GM10248 (cell line): ENCODE results near the gene MRPL55.

Source experiments
- CTCF ChIA-PET: fragments of 300-600 bp; sonication (Branson Sonifier 250); formaldehyde crosslinking; extraction: SDS; loops from one replicate; lab custom pipeline; 2021; ENCODE audit warnings: antibody characterized with exemption; lab: Yijun Ruan, JAX
- POLR2A ChIA-PET: fragments of 350-650 bp; sonication (Branson Sonifier 250); formaldehyde crosslinking; extraction: SDS; loops from one replicate; lab custom pipeline; 2020; ENCODE audit warnings: antibody characterized with exemption; lab: Yijun Ruan, JAX
- DNase-seq: peaks from one replicate; pipeline ENCODE4 v3.0.0; 2012; ENCODE audit errors: extremely low spot score
- TF ChIP-seq, protein P1 (sequence below): IDR thresholded peaks from 2 replicates; pipeline ENCODE4 v1.5.1; 2012; ENCODE audit warnings: mild to moderate bottlenecking, low read depth; ENCODE audit errors: extremely low read depth, missing control alignments, control extremely low read depth

Gene MRPL55

DNA sequence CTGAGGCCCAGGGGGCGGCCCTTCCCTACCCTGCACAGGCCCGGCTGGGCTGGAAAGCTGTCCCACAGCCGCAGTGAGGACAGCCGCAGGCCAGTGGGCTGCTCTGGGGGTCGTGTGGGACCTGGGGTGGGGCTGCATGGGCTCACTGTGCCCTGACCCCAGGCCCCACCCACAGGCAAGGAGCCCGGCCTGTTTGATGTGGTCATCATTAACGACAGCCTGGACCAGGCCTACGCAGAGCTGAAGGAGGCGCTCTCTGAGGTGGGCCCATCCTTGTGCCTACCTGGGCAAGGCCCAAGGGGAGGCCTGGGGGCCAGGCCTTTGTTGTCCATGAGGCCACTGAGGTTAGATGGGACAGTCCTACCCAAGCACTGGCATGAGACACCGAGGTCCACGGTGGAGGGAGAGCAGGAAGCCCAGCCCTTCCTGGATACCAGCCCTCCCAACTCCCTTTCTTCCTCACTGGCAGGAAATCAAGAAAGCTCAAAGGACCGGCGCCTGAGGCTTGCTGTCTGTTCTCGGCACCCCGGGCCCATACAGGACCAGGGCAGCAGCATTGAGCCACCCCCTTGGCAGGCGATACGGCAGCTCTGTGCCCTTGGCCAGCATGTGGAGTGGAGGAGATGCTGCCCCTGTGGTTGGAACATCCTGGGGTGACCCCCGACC is 39.2 kb upstream of the MRPL55 start:
- POLR2A ChIA-PET, result no interaction called here
- no peak for DNase-seq
- CTCF ChIA-PET, result interaction anchor here (1.0 to 1.9 kb wide), 2 partner anchors 17 to 18 kb away, joined by 3 to 8 read pairs; partner anchors contain the start of gene IBA57
- TF ChIP-seq, protein P1, sequence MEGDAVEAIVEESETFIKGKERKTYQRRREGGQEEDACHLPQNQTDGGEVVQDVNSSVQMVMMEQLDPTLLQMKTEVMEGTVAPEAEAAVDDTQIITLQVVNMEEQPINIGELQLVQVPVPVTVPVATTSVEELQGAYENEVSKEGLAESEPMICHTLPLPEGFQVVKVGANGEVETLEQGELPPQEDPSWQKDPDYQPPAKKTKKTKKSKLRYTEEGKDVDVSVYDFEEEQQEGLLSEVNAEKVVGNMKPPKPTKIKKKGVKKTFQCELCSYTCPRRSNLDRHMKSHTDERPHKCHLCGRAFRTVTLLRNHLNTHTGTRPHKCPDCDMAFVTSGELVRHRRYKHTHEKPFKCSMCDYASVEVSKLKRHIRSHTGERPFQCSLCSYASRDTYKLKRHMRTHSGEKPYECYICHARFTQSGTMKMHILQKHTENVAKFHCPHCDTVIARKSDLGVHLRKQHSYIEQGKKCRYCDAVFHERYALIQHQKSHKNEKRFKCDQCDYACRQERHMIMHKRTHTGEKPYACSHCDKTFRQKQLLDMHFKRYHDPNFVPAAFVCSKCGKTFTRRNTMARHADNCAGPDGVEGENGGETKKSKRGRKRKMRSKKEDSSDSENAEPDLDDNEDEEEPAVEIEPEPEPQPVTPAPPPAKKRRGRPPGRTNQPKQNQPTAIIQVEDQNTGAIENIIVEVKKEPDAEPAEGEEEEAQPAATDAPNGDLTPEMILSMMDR, result no peak

DNA sequence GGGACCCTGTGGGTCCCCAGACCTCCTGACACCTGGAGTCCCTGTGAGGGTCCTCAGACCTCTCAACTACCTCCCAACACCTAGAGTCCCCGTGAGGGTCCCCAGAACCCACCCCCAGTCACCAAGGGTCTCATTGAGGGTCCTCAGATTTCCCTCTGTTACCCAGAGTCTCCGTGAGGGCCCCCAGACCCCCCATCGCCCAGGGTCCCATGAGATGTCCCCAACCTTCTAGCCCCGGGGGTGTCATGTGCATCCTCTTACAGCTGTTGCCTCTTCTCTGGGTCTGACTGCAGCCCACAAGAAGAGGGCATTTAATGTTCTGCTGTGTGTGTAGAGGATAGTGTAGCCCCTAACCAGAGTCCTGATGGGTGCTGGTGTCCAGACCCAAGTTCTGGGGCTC is 38.7 kb upstream of the MRPL55 start:
- TF ChIP-seq, protein P1, result no peak
- peak; percentile 10 for DNase-seq
- POLR2A ChIA-PET, result no interaction called here
- CTCF ChIA-PET, result interaction anchor here (1.9 kb wide), 1 partner anchor 17 kb away, joined by 8 read pairs; the partner anchor contains the start of gene IBA57

DNA sequence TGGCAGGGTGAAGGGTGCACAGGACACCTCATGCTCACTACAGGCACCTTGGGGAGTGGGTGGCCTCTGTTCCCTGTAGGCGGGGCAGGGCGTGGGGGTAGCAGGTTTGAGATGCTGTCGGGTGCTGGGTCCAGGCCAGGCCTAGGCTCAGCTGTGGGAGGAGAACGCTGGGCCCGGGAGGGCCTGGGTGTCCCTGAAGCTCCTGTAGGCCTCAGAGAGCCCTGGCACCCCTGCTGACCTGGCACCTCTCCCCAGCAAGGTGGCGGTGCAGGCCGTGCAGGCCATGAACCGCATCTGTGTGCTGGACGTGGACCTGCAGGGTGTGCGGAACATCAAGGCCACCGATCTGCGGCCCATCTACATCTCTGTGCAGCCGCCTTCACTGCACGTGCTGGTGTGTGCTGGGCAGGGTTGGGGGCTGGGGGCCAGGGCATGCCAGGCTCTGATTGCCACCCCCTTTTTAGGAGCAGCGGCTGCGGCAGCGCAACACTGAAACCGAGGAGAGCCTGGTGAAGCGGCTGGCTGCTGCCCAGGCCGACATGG is 38.1 kb upstream of the MRPL55 start:
- TF ChIP-seq, protein P1, result no peak
- DNase-seq, result peak; percentile 14
- POLR2A ChIA-PET, result no interaction called here
- CTCF ChIA-PET, result interaction anchor here (0.8 kb wide), 1 partner anchor 18 kb away, joined by 3 read pairs; no protein-coding TSS in a partner anchor

DNA sequence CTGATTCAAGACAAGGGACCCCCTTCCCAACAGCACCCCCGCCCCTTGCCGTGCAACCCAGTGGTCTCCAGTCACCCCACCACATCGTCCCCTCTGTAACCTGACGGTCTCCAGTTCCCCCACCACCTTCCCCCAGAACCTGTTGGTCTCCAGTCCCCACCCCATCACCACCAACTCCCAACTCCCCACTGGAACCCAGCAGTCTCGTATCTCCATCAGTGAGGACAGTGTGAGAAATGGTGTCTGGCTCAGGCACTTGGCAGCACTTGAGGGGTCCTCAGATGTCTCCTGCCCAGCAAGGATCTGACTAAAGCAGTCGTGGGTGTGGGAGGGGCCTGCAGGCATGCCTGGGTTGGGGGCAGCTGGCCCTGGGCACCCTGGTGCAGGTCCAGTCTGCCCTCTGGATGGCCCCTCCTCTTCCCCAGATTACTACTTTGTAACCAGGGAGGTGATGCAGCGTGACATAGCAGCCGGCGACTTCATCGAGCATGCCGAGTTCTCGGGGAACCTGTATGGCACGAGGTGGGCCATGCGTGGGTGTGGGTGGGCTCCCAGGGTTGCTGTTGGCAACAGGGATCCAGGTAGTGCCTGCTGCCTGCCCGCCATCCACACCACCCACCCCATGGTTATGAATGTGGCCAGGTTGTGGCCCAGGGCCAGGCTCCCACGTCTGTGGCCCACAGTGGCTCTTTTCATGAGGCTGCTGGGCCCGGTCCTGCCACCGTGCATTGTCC is 37.5 kb upstream of the MRPL55 start:
- CTCF ChIA-PET, result interaction anchor here (0.8 to 4.9 kb wide), 3 partner anchors 15 to 19 kb away, joined by 3 to 41 read pairs (median 3); partner anchors contain the start of gene IBA57

DNA sequence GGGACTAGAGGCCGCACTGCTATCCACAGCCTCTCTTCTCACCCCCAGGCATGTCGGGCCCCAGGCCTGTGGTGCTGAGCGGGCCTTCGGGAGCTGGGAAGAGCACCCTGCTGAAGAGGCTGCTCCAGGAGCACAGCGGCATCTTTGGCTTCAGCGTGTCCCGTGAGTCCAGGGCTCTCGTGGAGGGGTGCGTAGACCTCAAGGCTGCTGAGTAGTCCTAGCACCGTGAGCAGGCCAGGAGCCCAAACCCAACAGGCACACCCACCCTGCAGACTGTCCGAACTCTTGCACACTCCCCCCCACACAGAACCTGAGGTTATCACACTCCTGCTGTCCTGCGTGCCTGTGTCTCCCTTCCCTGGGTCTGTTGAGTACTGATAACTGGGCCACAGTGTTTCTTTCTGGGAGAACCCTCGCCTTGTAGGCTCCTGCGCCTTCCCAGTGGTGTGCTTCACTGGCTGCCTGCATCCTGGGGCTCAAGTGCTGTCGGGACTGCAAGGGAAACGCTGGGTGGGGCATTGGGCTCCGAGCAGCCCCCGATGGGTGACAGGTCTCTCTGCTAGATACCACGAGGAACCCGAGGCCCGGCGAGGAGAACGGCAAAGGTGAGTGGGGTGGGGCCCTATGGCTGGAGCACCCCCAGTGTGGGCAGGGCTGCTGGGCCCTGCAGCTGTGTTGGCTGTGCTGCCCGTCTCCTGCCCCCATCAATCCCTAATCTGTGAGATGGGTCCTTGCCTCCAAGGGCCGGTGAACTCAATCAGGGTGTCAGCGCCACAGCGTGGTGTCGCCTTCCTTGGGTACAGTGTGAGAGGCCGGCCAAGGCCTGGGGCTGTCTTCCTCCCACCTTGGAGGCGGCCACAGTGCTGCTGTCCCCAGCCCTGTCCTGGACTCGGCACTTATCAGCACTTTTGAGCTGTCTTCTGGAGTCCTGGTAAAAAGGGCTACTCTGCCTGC is 36.6 kb upstream of the MRPL55 start:
- TF ChIP-seq, protein P1, result no peak
- ChIA-PET POLR2A (no interaction called here), CTCF (interaction anchor here (1.0 to 4.9 kb wide), 2 partner anchors 14 to 20 kb away, joined by 3 to 41 read pairs; partner anchors contain the start of gene IBA57)
- peak; percentile 7 for DNase-seq

More for the DNA sequence above, 37.5 kb upstream of the MRPL55 start:
- DNase-seq, result peak; percentile 12
- POLR2A ChIA-PET, result no interaction called here
- TF ChIP-seq, protein P1, result no peak
